Thyroid gland (tissue), 4 donors: ENCODE results near the gene CDC42BPA.

Experiments used
- POLR2A ChIP-seq, 2 donors: fragments of 450-650 bp; IDR thresholded peaks; one replicate each; pipeline ENCODE4 v1.6.1; 2017; ENCODE audit warnings: antibody characterized with exemption in 2 of 2, mild to moderate bottlenecking in 2 of 2, moderate library complexity in 1 of 2
- TF ChIP-seq, protein P1 (sequence below), 6 experiments: fragments of 200-600 bp in 3 of 6; fragments of 450-650 bp in 3 of 6; sonication (generic) in 3 of 6; IDR thresholded peaks; one replicate each; pipeline ENCODE4 v1.5.1; 2016 to 2019; ENCODE audit warnings: antibody characterized with exemption in 6 of 6, mild to moderate bottlenecking in 2 of 6, inconsistent platforms in 1 of 6, moderate library complexity in 1 of 6

GRCh38 chr1:227353186-227353585, 34.9 kb upstream of the CDC42BPA start:
- TF ChIP-seq, protein P1, sequence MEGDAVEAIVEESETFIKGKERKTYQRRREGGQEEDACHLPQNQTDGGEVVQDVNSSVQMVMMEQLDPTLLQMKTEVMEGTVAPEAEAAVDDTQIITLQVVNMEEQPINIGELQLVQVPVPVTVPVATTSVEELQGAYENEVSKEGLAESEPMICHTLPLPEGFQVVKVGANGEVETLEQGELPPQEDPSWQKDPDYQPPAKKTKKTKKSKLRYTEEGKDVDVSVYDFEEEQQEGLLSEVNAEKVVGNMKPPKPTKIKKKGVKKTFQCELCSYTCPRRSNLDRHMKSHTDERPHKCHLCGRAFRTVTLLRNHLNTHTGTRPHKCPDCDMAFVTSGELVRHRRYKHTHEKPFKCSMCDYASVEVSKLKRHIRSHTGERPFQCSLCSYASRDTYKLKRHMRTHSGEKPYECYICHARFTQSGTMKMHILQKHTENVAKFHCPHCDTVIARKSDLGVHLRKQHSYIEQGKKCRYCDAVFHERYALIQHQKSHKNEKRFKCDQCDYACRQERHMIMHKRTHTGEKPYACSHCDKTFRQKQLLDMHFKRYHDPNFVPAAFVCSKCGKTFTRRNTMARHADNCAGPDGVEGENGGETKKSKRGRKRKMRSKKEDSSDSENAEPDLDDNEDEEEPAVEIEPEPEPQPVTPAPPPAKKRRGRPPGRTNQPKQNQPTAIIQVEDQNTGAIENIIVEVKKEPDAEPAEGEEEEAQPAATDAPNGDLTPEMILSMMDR (IDR thresholded peaks at IDR 0.05), result no peak
- no peak for TF ChIP-seq POLR2A (IDR thresholded peaks at IDR 0.05)
